Endothelial cell of umbilical vein (primary cell): ENCODE results near the gene ZNF837. TPM values are rescaled to one million over a fixed set of nuclear protein-coding genes. Genes with fewer than 3 reads are reported as not detected.

Experiments used
- BruUV-seq: library from RNA; stranded (reverse); fragments of 400-500 nt; replicated peaks from 2 replicates; lab custom pipeline; 2021; lab: Mats Ljungman, UMichigan
- CTCF ChIA-PET: fragments of 300-600, 350-600 bp; sonication (Branson Sonifier 250); formaldehyde crosslinking; loops from one replicate; lab custom pipeline; 2021; ENCODE audit warnings: antibody characterized with exemption, inconsistent platforms; lab: Charles Lee
- POLR2A ChIA-PET: fragments of 300-600, 350-600 bp; sonication (Branson Sonifier 250); formaldehyde crosslinking; loops from one replicate; lab custom pipeline; 2021; ENCODE audit warnings: antibody characterized with exemption, inconsistent platforms; lab: Charles Lee
- DNase-seq: peaks from one replicate; pipeline ENCODE4 v3.0.0-alpha.2; 2011; ENCODE audit warnings: low read depth, low spot score
- FAIRE-seq: peaks from 2 replicates; lab custom pipeline; 2011; peaks lifted over from hg19 to GRCh38; lab: Jason Lieb, UNC
- H2AFZ ChIP-seq: 2 replicates; pipeline ENCODE4 v1.6.0; 2012; ENCODE audit warnings: low read depth, low read length, control low read depth, inconsistent platforms
- H3K27ac ChIP-seq: 2 replicates; pipeline ENCODE4 v1.5.1; 2011; ENCODE audit warnings: low read depth, mild to moderate bottlenecking, control low read depth, low read length, moderate library complexity; ENCODE audit not compliant: insufficient read depth
- H3K27me3 ChIP-seq, 2 experiments: 2 replicates each; pipeline versions ENCODE4 v1.6.0 to v1.6.1; 2011; ENCODE audit warnings: low read length in 2 of 2, mixed read lengths in 1 of 2; ENCODE audit not compliant: control insufficient read depth in 2 of 2, insufficient read depth in 2 of 2
- H3K36me3 ChIP-seq, 2 experiments: 2 replicates in 1 of 2; 3 replicates in 1 of 2; pipeline ENCODE4 v1.5.1; 2011; ENCODE audit warnings: low read length in 2 of 2, mild to moderate bottlenecking in 1 of 2, moderate library complexity in 1 of 2; ENCODE audit not compliant: control insufficient read depth in 2 of 2, insufficient read depth in 2 of 2; ENCODE audit errors: extremely low read depth in 1 of 2
- H3K4me1 ChIP-seq: 3 replicates; pipeline ENCODE4 v1.5.1; 2011; ENCODE audit warnings: mild to moderate bottlenecking, low read length; ENCODE audit not compliant: control insufficient read depth, insufficient read depth; ENCODE audit errors: extremely low read depth
- H3K4me2 ChIP-seq: 2 replicates; pipeline ENCODE4 v1.6.1; 2011; ENCODE audit warnings: low read length, control low read depth, mixed read lengths; ENCODE audit not compliant: insufficient read depth
- H3K4me3 ChIP-seq, 3 experiments: fragments of 200-600 bp in 1 of 3; sonication (generic), shearing (Covaris generic) in 1 of 3; replicated peaks in 1 of 3; 2 replicates each; pipeline ENCODE4 v1.5.1; 2011 to 2016; ENCODE audit warnings: control low read depth in 3 of 3, low read length in 3 of 3, mild to moderate bottlenecking in 2 of 3, inconsistent platforms in 1 of 3, low read depth in 1 of 3, moderate library complexity in 1 of 3; ENCODE audit not compliant: insufficient read depth in 1 of 3
- H3K79me2 ChIP-seq: 2 replicates; pipeline ENCODE4 v1.6.0; 2012; ENCODE audit warnings: low read length, inconsistent platforms; ENCODE audit not compliant: control insufficient read depth, insufficient read depth
- H3K9ac ChIP-seq: replicated peaks from 2 replicates; pipeline ENCODE3; 2011; ENCODE audit warnings: low read length, control low read depth; ENCODE audit not compliant: insufficient read depth; ENCODE audit errors: extremely low read depth
- H3K9me1 ChIP-seq: replicated peaks from 3 replicates; pipeline ENCODE4 v1.6.0; 2011; ENCODE audit warnings: mild to moderate bottlenecking, low read length; ENCODE audit not compliant: control insufficient read depth, insufficient read depth; ENCODE audit errors: extremely low read depth
- H3K9me3 ChIP-seq: replicated peaks from 2 replicates; pipeline ENCODE4 v1.5.1; 2012; ENCODE audit warnings: low read length, inconsistent platforms; ENCODE audit not compliant: control insufficient read depth, insufficient read depth
- H4K20me1 ChIP-seq: replicated peaks from 2 replicates; pipeline ENCODE3; 2011; ENCODE audit warnings: mild to moderate bottlenecking, low read length; ENCODE audit not compliant: control insufficient read depth, insufficient read depth; ENCODE audit errors: extremely low read depth
- EZH2 ChIP-seq: IDR thresholded peaks from 2 replicates; pipeline ENCODE4 v1.6.1; 2012; ENCODE audit warnings: borderline replicate concordance, low read depth, mild to moderate bottlenecking, moderate library complexity, low read length, inconsistent platforms; ENCODE audit not compliant: severe bottlenecking
- FOS ChIP-seq: IDR thresholded peaks from 2 replicates; pipeline ENCODE4 v1.6.1; 2011; ENCODE audit warnings: mild to moderate bottlenecking, low read length, moderate library complexity, borderline replicate concordance; ENCODE audit not compliant: insufficient read depth
- GATA2 ChIP-seq: IDR thresholded peaks from 2 replicates; pipeline ENCODE4 v1.7.0; 2011; ENCODE audit warnings: low read depth, mild to moderate bottlenecking, moderate library complexity, mixed read lengths, low read length; ENCODE audit not compliant: insufficient read length, insufficient read depth
- JUN ChIP-seq: IDR thresholded peaks from 2 replicates; pipeline ENCODE4 v1.6.1; 2011; ENCODE audit warnings: borderline replicate concordance, low read depth; ENCODE audit not compliant: insufficient read length, insufficient read depth
- MAX ChIP-seq: IDR thresholded peaks from 2 replicates; pipeline ENCODE4 v1.6.1; 2011; ENCODE audit not compliant: insufficient read depth, insufficient read length
- MYC ChIP-seq: IDR thresholded peaks from one replicate; pipeline ENCODE4 v1.6.1; 2011; ENCODE audit warnings: mild to moderate bottlenecking, low read depth, low read length
- POLR2A ChIP-seq: IDR thresholded peaks from 2 replicates; pipeline ENCODE4 v1.6.1; 2012; ENCODE audit warnings: low read depth, mild to moderate bottlenecking, control low read depth, low read length
- POLR2AphosphoS5 ChIP-seq: IDR thresholded peaks from 2 replicates; pipeline ENCODE4 v1.6.1; 2012; ENCODE audit warnings: low read depth, mild to moderate bottlenecking, control low read depth, low read length, moderate library complexity; ENCODE audit not compliant: insufficient read depth
- dilution Hi-C: fragments of 300-500 bp; cut with MboI; formaldehyde crosslinking; loops from one replicate; pipeline ENCODE4 v1.15.0; 2019; ENCODE audit warnings: low sequenced_read_pairs; ENCODE audit not compliant: extremely low pct_ligation_motif_present
- intact Hi-C: fragments of 100-400 bp; cut with micrococcal nuclease; formaldehyde crosslinking; loops from one replicate; pipeline ENCODE4 v1.10.0; 2022
- polyA plus RNA-seq, 4 experiments: library from polyadenylated mRNA; depleted of rRNA in 3 of 4; stranded (reverse) in 3 of 4; unstranded in 1 of 4; fragments of >200 nt; gene quantifications; 2 replicates each; pipeline versions ENCODE4 v1.2.1 to v1.2.3, GENCODE V29; 2011 to 2012; ENCODE audit warnings: missing spikeins in 1 of 4
- total RNA-seq: library from RNA; stranded (reverse); gene quantifications from 2 replicates; pipeline ENCODE4 v1.2.3, GENCODE V29; 2021
- TF ChIP-seq, protein P1 (sequence below), 2 donors: IDR thresholded peaks; 1 replicate in 1 of 2; 2 replicates in 1 of 2; pipeline ENCODE4 v1.5.1; 2011; ENCODE audit warnings: low read length in 2 of 2, mild to moderate bottlenecking in 2 of 2, moderate library complexity in 2 of 2, control low read depth in 1 of 2, inconsistent platforms in 1 of 2, low read depth in 1 of 2; ENCODE audit not compliant: insufficient read depth in 1 of 2; ENCODE audit errors: extremely low read depth in 1 of 2

ZNF837 gene
- total and polyA plus RNA-seq, 2 donors (not counting 3 experiments of a cell fraction or from before 2014, with no cell fraction given) = 1.4 to 1.6 TPM

DNA sequence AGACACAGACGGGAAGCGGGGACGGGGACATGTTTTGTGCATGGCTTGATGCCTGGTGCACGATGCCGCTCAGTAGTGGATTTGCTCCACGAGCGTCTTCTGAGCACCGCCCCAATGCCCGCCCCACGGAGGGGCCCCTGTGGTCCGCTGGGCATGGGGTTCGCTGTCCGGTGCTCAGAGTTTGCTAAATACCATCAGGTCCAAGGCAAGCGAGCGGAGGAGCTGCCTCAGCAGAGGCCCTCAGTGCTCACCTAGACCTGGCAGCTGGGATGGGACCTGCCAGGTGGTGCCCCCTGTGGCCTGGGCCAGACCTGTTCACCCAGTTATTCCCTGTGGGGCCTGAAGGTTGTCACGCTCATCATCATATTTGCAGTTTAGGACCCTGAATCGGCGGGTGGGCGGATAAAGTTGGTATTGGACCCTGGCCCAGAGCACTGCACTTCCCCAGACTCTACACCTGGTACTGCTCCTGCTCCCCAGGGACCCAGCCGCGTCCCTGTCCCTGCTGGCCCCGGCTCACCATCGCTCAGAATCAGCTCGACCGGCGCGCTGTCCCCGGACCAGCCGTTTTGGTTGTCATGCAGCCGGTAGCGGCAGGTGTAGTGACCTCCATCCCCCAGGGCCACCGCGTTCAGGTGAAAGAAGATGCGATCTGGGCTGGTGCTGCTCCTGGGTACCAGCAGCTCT lies 29.8 kb downstream of the ZNF837 start:
- Histone ChIP-seq H3K4me3 (no peak overlapping the region), H3K4me1 (peaks cover 5% of the 10 kb centered on the region), H3K36me3 (no peaks in the 10 kb centered on the region), H3K9me1 (no peaks in the 10 kb centered on the region), H3K9me3 (no peaks in the 10 kb centered on the region), H3K79me2 (no peaks in the 10 kb centered on the region), H4K20me1 (no peaks in the 10 kb centered on the region), H3K4me2 (no peak overlapping the region), H2AFZ (no peak overlapping the region), H3K9ac (no peak overlapping the region), H3K27me3 (peaks cover 31 to 55% of the 10 kb centered on the region in 2 experiments), H3K27ac (no peak overlapping the region)
- ChIA-PET CTCF (no interaction called here), POLR2A (no interaction called here)
- FAIRE-seq = no peak
- dilution Hi-C loops = no loop called here
- TF ChIP-seq POLR2A (no peak), EZH2 (no peak), MYC (no peak), JUN (no peak), GATA2 (no peak), MAX (no peak), POLR2AphosphoS5 (no peak), FOS (no peak)
- TF ChIP-seq, protein P1, sequence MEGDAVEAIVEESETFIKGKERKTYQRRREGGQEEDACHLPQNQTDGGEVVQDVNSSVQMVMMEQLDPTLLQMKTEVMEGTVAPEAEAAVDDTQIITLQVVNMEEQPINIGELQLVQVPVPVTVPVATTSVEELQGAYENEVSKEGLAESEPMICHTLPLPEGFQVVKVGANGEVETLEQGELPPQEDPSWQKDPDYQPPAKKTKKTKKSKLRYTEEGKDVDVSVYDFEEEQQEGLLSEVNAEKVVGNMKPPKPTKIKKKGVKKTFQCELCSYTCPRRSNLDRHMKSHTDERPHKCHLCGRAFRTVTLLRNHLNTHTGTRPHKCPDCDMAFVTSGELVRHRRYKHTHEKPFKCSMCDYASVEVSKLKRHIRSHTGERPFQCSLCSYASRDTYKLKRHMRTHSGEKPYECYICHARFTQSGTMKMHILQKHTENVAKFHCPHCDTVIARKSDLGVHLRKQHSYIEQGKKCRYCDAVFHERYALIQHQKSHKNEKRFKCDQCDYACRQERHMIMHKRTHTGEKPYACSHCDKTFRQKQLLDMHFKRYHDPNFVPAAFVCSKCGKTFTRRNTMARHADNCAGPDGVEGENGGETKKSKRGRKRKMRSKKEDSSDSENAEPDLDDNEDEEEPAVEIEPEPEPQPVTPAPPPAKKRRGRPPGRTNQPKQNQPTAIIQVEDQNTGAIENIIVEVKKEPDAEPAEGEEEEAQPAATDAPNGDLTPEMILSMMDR (IDR thresholded peaks at IDR 0.05; ENCODE audit: extremely low read depth in 1 of 2, insufficient read depth in 1 of 2, low read depth in 1 of 2, low read length in 2 of 2) = no peak
- no TSS peak for BruUV-seq
- no peak for DNase-seq
- intact Hi-C loops = no loop called here
